Measurements from ENCODE around the gene RBP2. TPM values are rescaled to one million over a fixed set of nuclear protein-coding genes. Genes with fewer than 3 reads are reported as not detected.

Gene RBP2
- total RNA-seq, 1 donor from 2014 or later: not detected

- Mint-ChIP-seq H3K36me3 (ENCODE audit: low read depth) (no peaks in the 10 kb centered on the region), H3K27ac (no peak overlapping the region), H3K4me1 (ENCODE audit: low read depth) (no peaks in the 10 kb centered on the region), H3K27me3 (ENCODE audit: insufficient read depth) (no peaks in the 10 kb centered on the region), H3K9me3 (no peaks in the 10 kb centered on the region), H3K4me3 (no peak overlapping the region)
- no peak for DNase-seq (ENCODE audit: low spot score)
- intact Hi-C loops (cut with micrococcal nuclease): no loop called here
These were observed 3.8 kb downstream of the RBP2 start for GRCh38 chr3:139472380-139473010.

GRCh38 chr3:139470199-139470598 lies 6.1 kb downstream of the RBP2 start:
- Mint-ChIP-seq H3K4me1 (ENCODE audit: low read depth) (no peaks in the 10 kb centered on the region), H3K9me3 (no peaks in the 10 kb centered on the region), H3K27ac (no peak overlapping the region), H3K4me3 (no peak overlapping the region), H3K27me3 (ENCODE audit: insufficient read depth) (no peaks in the 10 kb centered on the region), H3K36me3 (ENCODE audit: low read depth) (no peaks in the 10 kb centered on the region)
- no peak for DNase-seq (ENCODE audit: low spot score)
- intact Hi-C loops (cut with micrococcal nuclease): no loop called here

GRCh38 chr3:139468399-139468798 lies 7.9 kb downstream of the RBP2 start:
- intact Hi-C loops (cut with micrococcal nuclease): no loop called here
- Mint-ChIP-seq H3K4me3 (no peak overlapping the region), H3K36me3 (ENCODE audit: low read depth) (no peaks in the 10 kb centered on the region), H3K27me3 (ENCODE audit: insufficient read depth) (no peaks in the 10 kb centered on the region), H3K9me3 (no peaks in the 10 kb centered on the region), H3K27ac (no peak overlapping the region), H3K4me1 (ENCODE audit: low read depth) (no peaks in the 10 kb centered on the region)
- DNase-seq (ENCODE audit: low spot score): no peak

- no peaks in the 10 kb centered on the region for H3K27me3 Mint-ChIP-seq (ENCODE audit: insufficient read depth)
These were observed 10.0 kb downstream of the RBP2 start for GRCh38 chr3:139466360-139466759.

GRCh38 chr3:139465636-139466035 lies 10.7 kb downstream of the RBP2 start:
- H3K27ac Mint-ChIP-seq: no peak overlapping the region
- no peaks in the 10 kb centered on the region for H3K9me3 Mint-ChIP-seq
- no peaks in the 10 kb centered on the region for H3K27me3 Mint-ChIP-seq (ENCODE audit: insufficient read depth)
- no peak for DNase-seq (ENCODE audit: low spot score)
- no peaks in the 10 kb centered on the region for H3K4me1 Mint-ChIP-seq (ENCODE audit: low read depth)
- intact Hi-C loops (cut with micrococcal nuclease): no loop called here
- H3K36me3 Mint-ChIP-seq (ENCODE audit: low read depth): no peaks in the 10 kb centered on the region
- no peak overlapping the region for H3K4me3 Mint-ChIP-seq

More at GRCh38 chr3:139466360-139466759, 10.0 kb downstream of the RBP2 start:
- no peak overlapping the region for H3K27ac Mint-ChIP-seq
- H3K36me3 Mint-ChIP-seq (ENCODE audit: low read depth): no peaks in the 10 kb centered on the region
- H3K4me3 Mint-ChIP-seq: no peak overlapping the region
- intact Hi-C loops (cut with micrococcal nuclease): no loop called here
- DNase-seq (ENCODE audit: low spot score): no peak
- H3K9me3 Mint-ChIP-seq: no peaks in the 10 kb centered on the region
- no peaks in the 10 kb centered on the region for H3K4me1 Mint-ChIP-seq (ENCODE audit: low read depth)

- no peaks in the 10 kb centered on the region for H3K9me3 Mint-ChIP-seq
- H3K27me3 Mint-ChIP-seq (ENCODE audit: insufficient read depth): no peaks in the 10 kb centered on the region
- intact Hi-C loops (cut with micrococcal nuclease): no loop called here
- DNase-seq (ENCODE audit: low spot score): no peak
- H3K27ac Mint-ChIP-seq: no peak overlapping the region
- H3K36me3 Mint-ChIP-seq (ENCODE audit: low read depth): no peaks in the 10 kb centered on the region
- H3K4me1 Mint-ChIP-seq (ENCODE audit: low read depth): no peaks in the 10 kb centered on the region
- no peak overlapping the region for H3K4me3 Mint-ChIP-seq
These were observed 12.8 kb downstream of the RBP2 start for GRCh38 chr3:139463466-139463865.

- H3K4me3 Mint-ChIP-seq: no peak overlapping the region
- no peaks in the 10 kb centered on the region for H3K4me1 Mint-ChIP-seq (ENCODE audit: low read depth)
- H3K9me3 Mint-ChIP-seq: no peaks in the 10 kb centered on the region
- H3K36me3 Mint-ChIP-seq (ENCODE audit: low read depth): no peaks in the 10 kb centered on the region
- H3K27ac Mint-ChIP-seq: no peak overlapping the region
- no peaks in the 10 kb centered on the region for H3K27me3 Mint-ChIP-seq (ENCODE audit: insufficient read depth)
- intact Hi-C loops (cut with micrococcal nuclease): no loop called here
- DNase-seq (ENCODE audit: low spot score): no peak
These were observed 15.8 kb downstream of the RBP2 start for GRCh38 chr3:139460529-139460928.

GRCh38 chr3:139460076-139460475 lies 16.2 kb downstream of the RBP2 start:
- no peak for DNase-seq (ENCODE audit: low spot score)
- no peaks in the 10 kb centered on the region for H3K4me1 Mint-ChIP-seq (ENCODE audit: low read depth)
- intact Hi-C loops (cut with micrococcal nuclease): no loop called here
- no peaks in the 10 kb centered on the region for H3K9me3 Mint-ChIP-seq
- no peak overlapping the region for H3K27ac Mint-ChIP-seq
- no peak overlapping the region for H3K4me3 Mint-ChIP-seq
- no peaks in the 10 kb centered on the region for H3K27me3 Mint-ChIP-seq (ENCODE audit: insufficient read depth)
- H3K36me3 Mint-ChIP-seq (ENCODE audit: low read depth): no peaks in the 10 kb centered on the region

- no peak for DNase-seq (ENCODE audit: low spot score)
- Mint-ChIP-seq H3K4me3 (no peak overlapping the region), H3K36me3 (ENCODE audit: low read depth) (no peaks in the 10 kb centered on the region), H3K27me3 (ENCODE audit: insufficient read depth) (no peaks in the 10 kb centered on the region), H3K9me3 (no peaks in the 10 kb centered on the region), H3K27ac (no peak overlapping the region), H3K4me1 (ENCODE audit: low read depth) (no peaks in the 10 kb centered on the region)
- intact Hi-C loops (cut with micrococcal nuclease): no loop called here
These were observed 18.0 kb downstream of the RBP2 start for GRCh38 chr3:139458348-139458747.

- Mint-ChIP-seq H3K9me3 (no peaks in the 10 kb centered on the region), H3K4me3 (no peak overlapping the region), H3K36me3 (ENCODE audit: low read depth) (no peaks in the 10 kb centered on the region), H3K4me1 (ENCODE audit: low read depth) (no peaks in the 10 kb centered on the region), H3K27ac (no peak overlapping the region), H3K27me3 (ENCODE audit: insufficient read depth) (no peaks in the 10 kb centered on the region)
- intact Hi-C loops (cut with micrococcal nuclease): no loop called here
- no peak for DNase-seq (ENCODE audit: low spot score)
These were observed 19.2 kb downstream of the RBP2 start for GRCh38 chr3:139457066-139457465.

GRCh38 chr3:139456386-139456785 lies 19.9 kb downstream of the RBP2 start:
- intact Hi-C loops (cut with micrococcal nuclease): no loop called here
- H3K27me3 Mint-ChIP-seq (ENCODE audit: insufficient read depth): no peaks in the 10 kb centered on the region
- no peaks in the 10 kb centered on the region for H3K36me3 Mint-ChIP-seq (ENCODE audit: low read depth)
- no peaks in the 10 kb centered on the region for H3K4me1 Mint-ChIP-seq (ENCODE audit: low read depth)
- H3K27ac Mint-ChIP-seq: no peak overlapping the region
- H3K9me3 Mint-ChIP-seq: no peaks in the 10 kb centered on the region
- no peak for DNase-seq (ENCODE audit: low spot score)
- H3K4me3 Mint-ChIP-seq: no peak overlapping the region

GRCh38 chr3:139455855-139456254 lies 20.5 kb downstream of the RBP2 start:
- H3K4me1 Mint-ChIP-seq (ENCODE audit: low read depth): no peaks in the 10 kb centered on the region
- no peak for DNase-seq (ENCODE audit: low spot score)
- intact Hi-C loops (cut with micrococcal nuclease): no loop called here

GRCh38 chr3:139455206-139455605 lies 21.1 kb downstream of the RBP2 start:
- intact Hi-C loops (cut with micrococcal nuclease): no loop called here
- Mint-ChIP-seq H3K4me3 (no peak overlapping the region), H3K27me3 (ENCODE audit: insufficient read depth) (no peaks in the 10 kb centered on the region), H3K9me3 (no peaks in the 10 kb centered on the region), H3K36me3 (ENCODE audit: low read depth) (no peaks in the 10 kb centered on the region), H3K4me1 (ENCODE audit: low read depth) (no peaks in the 10 kb centered on the region), H3K27ac (no peak overlapping the region)
- DNase-seq (ENCODE audit: low spot score): no peak

More at GRCh38 chr3:139455855-139456254, 20.5 kb downstream of the RBP2 start:
- H3K27me3 Mint-ChIP-seq (ENCODE audit: insufficient read depth): no peaks in the 10 kb centered on the region
- H3K4me3 Mint-ChIP-seq: no peak overlapping the region
- no peak overlapping the region for H3K27ac Mint-ChIP-seq
- no peaks in the 10 kb centered on the region for H3K36me3 Mint-ChIP-seq (ENCODE audit: low read depth)
- no peaks in the 10 kb centered on the region for H3K9me3 Mint-ChIP-seq

- Mint-ChIP-seq H3K36me3 (ENCODE audit: low read depth) (no peaks in the 10 kb centered on the region), H3K27ac (no peak overlapping the region), H3K9me3 (no peaks in the 10 kb centered on the region), H3K4me1 (ENCODE audit: low read depth) (no peaks in the 10 kb centered on the region), H3K27me3 (ENCODE audit: insufficient read depth) (no peaks in the 10 kb centered on the region), H3K4me3 (no peak overlapping the region)
- intact Hi-C loops (cut with micrococcal nuclease): no loop called here
- no peak for DNase-seq (ENCODE audit: low spot score)
These were observed 22.0 kb downstream of the RBP2 start for GRCh38 chr3:139454346-139454745.

Measured in activated T-helper 1 cell treated with anti-CD3 and anti-CD28 coated beads, Interleukin-12 subunit alpha, Interleukin-12 subunit beta, Interleukin-2, Interleukin-4 antibody, amounts not matched to agents 30 ng/mL and 10 ng/mL and 1 ng/mL, durations not matched to agents 14 hours and 24 hours and 36 hours (primary cell).